Effector CD4-positive, alpha-beta T cell (primary cell): ENCODE data around the gene VPS13A.

Experiments
- DNase-seq: peaks from one replicate; pipeline ENCODE4 v3.0.0-alpha.2; 2020

The VPS13A gene

GRCh38 chr9:77462066-77462465 lies 284.7 kb downstream of the VPS13A start:
- DNase-seq, result no peak

- no peak for DNase-seq
These were observed 285.8 kb downstream of the VPS13A start for GRCh38 chr9:77463151-77463550.

- DNase-seq, result no peak
These were observed 287.3 kb downstream of the VPS13A start for GRCh38 chr9:77464661-77465060.

- no peak for DNase-seq
These were observed 292.3 kb downstream of the VPS13A start for GRCh38 chr9:77469515-77470231.
